Subcutaneous abdominal adipose tissue (tissue), 5 donors: ENCODE results near the gene TMEM223.
"Not testable (repeated sequence)": the region's sequence is repeated elsewhere in the genome, so short reads cannot be mapped to it uniquely, and the experiment has no call there.

Source experiments
- H3K27ac ChIP-seq: one replicate; pipeline ENCODE4 v1.7.0; 2013; ENCODE audit warnings: low read depth, mild to moderate bottlenecking, inconsistent platforms, low read length, moderate library complexity
- H3K27me3 ChIP-seq, 5 donors: one replicate each; pipeline ENCODE4 v1.7.0; 2013; ENCODE audit warnings: low read length in 5 of 5, inconsistent platforms in 1 of 5; ENCODE audit not compliant: control insufficient read depth in 5 of 5, insufficient read depth in 4 of 5
- H3K36me3 ChIP-seq, 5 donors: one replicate each; pipeline ENCODE4 v1.7.0; 2013; ENCODE audit warnings: low read length in 5 of 5; ENCODE audit not compliant: control insufficient read depth in 5 of 5, insufficient read depth in 5 of 5
- H3K4me1 ChIP-seq, 5 donors: one replicate each; pipeline ENCODE4 v1.7.0; 2013; ENCODE audit warnings: low read length in 5 of 5, mild to moderate bottlenecking in 3 of 5, moderate library complexity in 1 of 5; ENCODE audit not compliant: control insufficient read depth in 5 of 5, insufficient read depth in 5 of 5
- H3K4me3 ChIP-seq, 5 donors: one replicate each; pipeline ENCODE4 v1.7.0; 2013; ENCODE audit warnings: low read length in 5 of 5, low read depth in 1 of 5
- H3K9ac ChIP-seq, 5 donors: one replicate each; pipeline ENCODE4 v1.7.0; 2013; ENCODE audit warnings: low read length in 5 of 5, mild to moderate bottlenecking in 4 of 5, moderate library complexity in 3 of 5
- H3K9me3 ChIP-seq, 5 donors: one replicate each; pipeline ENCODE4 v1.7.0; 2013; ENCODE audit warnings: low read length in 5 of 5; ENCODE audit not compliant: control insufficient read depth in 5 of 5
- donor health status: healthy.
- donor health status: healthy.
- donor health status: healthy.
- donor health status: healthy.
- donor health status: healthy.

Gene TMEM223

GRCh38 chr11:62755086-62755615 lies 36.7 kb downstream of the TMEM223 start:
- Histone ChIP-seq H3K36me3 (peaks cover 0 to 13% (median 11%) of the 10 kb centered on the region in 5 donors), H3K27ac (no peak overlapping the region), H3K27me3 (no peaks in the 10 kb centered on the region), H3K4me3 (no peak overlapping the region), H3K9me3 (no peaks in the 10 kb centered on the region), H3K4me1 (peaks cover 13 to 27% (median 18%) of the 10 kb centered on the region in 5 donors), H3K9ac (no peak overlapping the region)

- peaks cover 13 to 27% (median 18%) of the 10 kb centered on the region in 5 donors for H3K4me1 ChIP-seq
- H3K9me3 ChIP-seq: no peaks in the 10 kb centered on the region
- peaks cover 0 to 14% (median 11%) of the 10 kb centered on the region in 5 donors for H3K36me3 ChIP-seq
- H3K9ac ChIP-seq: peak within 1 kb of the TSS in 4 of 5 donors; percentile 77 to 84 (median 82)
- H3K4me3 ChIP-seq: peak within 1 kb of the TSS; percentile 96 to 100 (median 99)
- H3K27me3 ChIP-seq: no peaks in the 10 kb centered on the region
- peak within 1 kb of the TSS; percentile 84 for H3K27ac ChIP-seq
Observed at GRCh38 chr11:62753736-62754603, 37.8 kb downstream of the TMEM223 start, which contains the start of gene ZBTB3. TSS of gene ZBTB3 (minus strand) at chr11:62754160. CDS start at chr11:62753664, 496 bp downstream.

GRCh38 chr11:62752994-62753735 lies 38.6 kb downstream of the TMEM223 start:
- Histone ChIP-seq H3K4me1 (peaks cover 13 to 27% (median 18%) of the 10 kb centered on the region in 5 donors), H3K9ac (peak overlapping the region in 4 of 5 donors; percentile 54 to 84 (median 67))

GRCh38 chr11:62752177-62752785 lies 39.5 kb downstream of the TMEM223 start:
- Histone ChIP-seq H3K9ac (no peak overlapping the region), H3K4me1 (peaks cover 13 to 27% (median 18%) of the 10 kb centered on the region in 5 donors)

More at GRCh38 chr11:62752994-62753735, 38.6 kb downstream of the TMEM223 start:
- Histone ChIP-seq H3K9me3 (no peaks in the 10 kb centered on the region), H3K36me3 (peaks cover 0 to 17% (median 13%) of the 10 kb centered on the region in 5 donors), H3K27me3 (no peaks in the 10 kb centered on the region), H3K27ac (peak overlapping the region; percentile 84), H3K4me3 (peak overlapping the region; percentile 96 to 100 (median 99))

GRCh38 chr11:62749931-62750330 lies 41.9 kb downstream of the TMEM223 start:
- H3K27me3 ChIP-seq, H3K9ac ChIP-seq, H3K27ac ChIP-seq, H3K4me3 ChIP-seq, H3K9me3 ChIP-seq: not testable (repeated sequence)
- Histone ChIP-seq H3K36me3 (peaks cover 0 to 17% (median 13%) of the 10 kb centered on the region in 5 donors), H3K4me1 (peaks cover 13 to 27% (median 18%) of the 10 kb centered on the region in 5 donors)

More at GRCh38 chr11:62752177-62752785, 39.5 kb downstream of the TMEM223 start:
- Histone ChIP-seq H3K4me3 (peak overlapping the region in 1 of 5 donors; percentile 96), H3K36me3 (peaks cover 0 to 17% (median 13%) of the 10 kb centered on the region in 5 donors), H3K27me3 (no peaks in the 10 kb centered on the region), H3K27ac (no peak overlapping the region), H3K9me3 (no peaks in the 10 kb centered on the region)

- peaks cover under 1 to 11% (median 8%) of the 10 kb centered on the region in 5 donors for H3K4me1 ChIP-seq
- peaks cover 0 to 14% (median 9%) of the 10 kb centered on the region in 5 donors for H3K36me3 ChIP-seq
- H3K27ac ChIP-seq: no peak overlapping the region
- no peak overlapping the region for H3K9ac ChIP-seq
- H3K4me3 ChIP-seq: no peak overlapping the region
- H3K27me3 ChIP-seq: no peaks in the 10 kb centered on the region
- H3K9me3 ChIP-seq: no peaks in the 10 kb centered on the region
Observed at GRCh38 chr11:62747475-62748160, 44.2 kb downstream of the TMEM223 start.
